Right cardiac atrium (tissue), 5 donors: ENCODE measurements around the gene FRYL. TPM values are rescaled to one million over a fixed set of nuclear protein-coding genes. Genes with fewer than 3 reads are reported as not detected.

Experiments
- ATAC-seq, 2 donors: fragments of 200-7000 bp; cut with Tn5 transposase; one replicate each; pipeline versions ENCODE4 v1.8.0 to v1.9.1; 2020; ENCODE audit warnings: moderate library complexity in 2 of 2, mild to moderate bottlenecking in 1 of 2
- DNase-seq, 3 donors: peaks; one replicate each; pipeline ENCODE4 v3.0.0-alpha.2; 2020
- H3K27ac ChIP-seq: one replicate; pipeline ENCODE4 v1.5.1; 2013; ENCODE audit warnings: mild to moderate bottlenecking, low read length, control low read depth, moderate library complexity
- H3K27me3 ChIP-seq: one replicate; pipeline ENCODE4 v1.6.1; 2013; ENCODE audit not compliant: control insufficient read depth, insufficient read depth
- H3K4me1 ChIP-seq: one replicate; pipeline ENCODE4 v1.6.1; 2013; ENCODE audit warnings: low read length; ENCODE audit not compliant: control insufficient read depth, insufficient read depth
- H3K4me3 ChIP-seq: one replicate; pipeline ENCODE4 v1.5.1; 2013; ENCODE audit warnings: low read length, control low read depth
- H3K9me3 ChIP-seq: one replicate; pipeline ENCODE4 v1.6.1; 2013; ENCODE audit warnings: low read length; ENCODE audit not compliant: control insufficient read depth
- WGBS: extraction: QIAGEN DNeasy Blood & Tissue Kit; methylation state at CpG from one replicate; pipeline ENCODE4 v1.1.7; 2013; 5-methylcytosine and 5-hydroxymethylcytosine counted together
- intact Hi-C, 4 donors: fragments of 100-400 bp; cut with DNase I; formaldehyde crosslinking; loops; one replicate each; pipeline versions ENCODE4 v1.11.0 to v1.14.0; 2022 to 2023
- polyA plus RNA-seq: library from polyadenylated mRNA; stranded (reverse); fragments of 200-250 nt; gene quantifications from one replicate; pipeline ENCODE4 v1.2.3, GENCODE V29; 2013
- total RNA-seq, 4 donors: library from RNA; stranded (reverse); fragmentation: NEBNext Ultra II Directional; extraction: Animal tissue kit (Norgen Biotek cat#: 25700); gene quantifications; one replicate each; pipeline ENCODE4 v1.2.1, GENCODE V29; 2021
- donor health status: healthy with polysubstance abuse.
- donor health status: DM: no; HTN: yes; CAD: no.
- donor health status: DM: no; HTN: no; CAD: no.
- donor health status: DM: no; HTN: yes; CAD: no; lungs with severe emphysema.
- donor health status: DM: yes; HTN: yes; CAD: no.

Gene FRYL
- total and polyA plus RNA-seq, 5 donors, result 13.5 to 50.7 (median 43.8) TPM

GRCh38 chr4:48636911-48637310 is 143.2 kb downstream of the FRYL start:
- Histone ChIP-seq H3K4me3 (no peak overlapping the region), H3K4me1 (no peaks in the 10 kb centered on the region), H3K27ac (no peak overlapping the region), H3K27me3 (no peaks in the 10 kb centered on the region), H3K9me3 (no peaks in the 10 kb centered on the region)
- intact Hi-C loops, result loop anchor here in 1 of 4 donors (5.0 kb wide), 1 partner anchor 35 kb away; no protein-coding TSS in a partner anchor
- ATAC-seq, result no peak
- no peak for DNase-seq
- WGBS, result 76% methylated on average over 1 of the region's 1 CpG

GRCh38 chr4:48635980-48636379 is 144.1 kb downstream of the FRYL start:
- Histone ChIP-seq H3K27ac (no peak overlapping the region), H3K4me3 (no peak overlapping the region), H3K9me3 (no peaks in the 10 kb centered on the region), H3K27me3 (no peaks in the 10 kb centered on the region), H3K4me1 (no peaks in the 10 kb centered on the region)
- DNase-seq, result no peak
- 28% methylated on average over 2 of the region's 2 CpGs for WGBS
- intact Hi-C loops, result loop anchor here in 1 of 4 donors (5.0 kb wide), 1 partner anchor 36 kb away; no protein-coding TSS in a partner anchor
- no peak for ATAC-seq

- WGBS, result 65% methylated on average over 3 of the region's 3 CpGs
- H3K27ac ChIP-seq, result no peak overlapping the region
- intact Hi-C loops, result loop anchor here in 1 of 4 donors (5.0 kb wide), 1 partner anchor 37 kb away; no protein-coding TSS in a partner anchor
- no peaks in the 10 kb centered on the region for H3K9me3 ChIP-seq
- DNase-seq (no peak), ATAC-seq (peak in 1 of 2 donors; percentile 29)
- H3K4me1 ChIP-seq, result no peaks in the 10 kb centered on the region
- H3K27me3 ChIP-seq, result no peaks in the 10 kb centered on the region
- H3K4me3 ChIP-seq, result no peak overlapping the region
These were observed 144.8 kb downstream of the FRYL start for GRCh38 chr4:48635310-48635709.

- WGBS, result 66% methylated on average over 2 of the region's 2 CpGs
- no peak overlapping the region for H3K4me3 ChIP-seq
- ATAC-seq (no peak), DNase-seq (no peak)
- H3K4me1 ChIP-seq, result no peaks in the 10 kb centered on the region
- H3K9me3 ChIP-seq, result no peaks in the 10 kb centered on the region
- no peak overlapping the region for H3K27ac ChIP-seq
- no peaks in the 10 kb centered on the region for H3K27me3 ChIP-seq
- intact Hi-C loops, result loop anchor here in 1 of 4 donors (5.0 kb wide), 1 partner anchor 38 kb away; no protein-coding TSS in a partner anchor
These were observed 145.3 kb downstream of the FRYL start for GRCh38 chr4:48634688-48635308.

GRCh38 chr4:48633657-48634056 is 146.4 kb downstream of the FRYL start:
- 100% methylated on average over 1 of the region's 1 CpG for WGBS
- H3K4me3 ChIP-seq, result no peak overlapping the region
- H3K9me3 ChIP-seq, result no peaks in the 10 kb centered on the region
- DNase-seq (no peak), ATAC-seq (no peak)
- no peaks in the 10 kb centered on the region for H3K4me1 ChIP-seq
- no peak overlapping the region for H3K27ac ChIP-seq
- H3K27me3 ChIP-seq, result no peaks in the 10 kb centered on the region
- intact Hi-C loops, result no loop called here

GRCh38 chr4:48629458-48629857 is 150.6 kb downstream of the FRYL start:
- H3K4me3 ChIP-seq, result no peak overlapping the region
- no peaks in the 10 kb centered on the region for H3K27me3 ChIP-seq
- no peak overlapping the region for H3K27ac ChIP-seq
- H3K4me1 ChIP-seq, result no peaks in the 10 kb centered on the region
- 92% methylated on average over 2 of the region's 2 CpGs for WGBS
- intact Hi-C loops, result no loop called here
- ATAC-seq, result no peak
- no peak for DNase-seq
- H3K9me3 ChIP-seq, result no peaks in the 10 kb centered on the region

GRCh38 chr4:48623182-48623780 is 156.8 kb downstream of the FRYL start:
- intact Hi-C loops, result no loop called here
- WGBS, result 73% methylated on average over 5 of the region's 5 CpGs
- Histone ChIP-seq H3K4me1 (no peaks in the 10 kb centered on the region), H3K27ac (no peak overlapping the region), H3K9me3 (no peaks in the 10 kb centered on the region), H3K4me3 (no peak overlapping the region), H3K27me3 (no peaks in the 10 kb centered on the region)
- DNase-seq (no peak), ATAC-seq (no peak)

GRCh38 chr4:48620831-48621230 is 159.2 kb downstream of the FRYL start:
- no peaks in the 10 kb centered on the region for H3K27me3 ChIP-seq
- H3K9me3 ChIP-seq, result no peaks in the 10 kb centered on the region
- H3K4me3 ChIP-seq, result no peak overlapping the region
- ATAC-seq, result no peak
- H3K27ac ChIP-seq, result no peak overlapping the region
- DNase-seq, result no peak
- 84% methylated on average over 2 of the region's 2 CpGs for WGBS
- H3K4me1 ChIP-seq, result no peaks in the 10 kb centered on the region
- intact Hi-C loops, result no loop called here

GRCh38 chr4:48620093-48620492 is 160.0 kb downstream of the FRYL start:
- WGBS, result 39% methylated on average over 1 of the region's 1 CpG

GRCh38 chr4:48604527-48604926 is 175.6 kb downstream of the FRYL start:
- Histone ChIP-seq H3K4me1 (peaks cover 4% of the 10 kb centered on the region), H3K27ac (no peak overlapping the region), H3K27me3 (no peaks in the 10 kb centered on the region), H3K4me3 (no peak overlapping the region), H3K9me3 (no peaks in the 10 kb centered on the region)
- ATAC-seq, result peak in 1 of 2 donors; percentile 31
- WGBS, result 94% methylated on average over 4 of the region's 4 CpGs
- intact Hi-C loops, result no loop called here
- DNase-seq, result no peak

More at GRCh38 chr4:48620093-48620492, 160.0 kb downstream of the FRYL start:
- H3K27ac ChIP-seq, result no peak overlapping the region
- DNase-seq (no peak), ATAC-seq (no peak)
- intact Hi-C loops, result no loop called here
- no peak overlapping the region for H3K4me3 ChIP-seq
- H3K27me3 ChIP-seq, result no peaks in the 10 kb centered on the region
- H3K4me1 ChIP-seq, result no peaks in the 10 kb centered on the region
- no peaks in the 10 kb centered on the region for H3K9me3 ChIP-seq

GRCh38 chr4:48604041-48604440 is 176.0 kb downstream of the FRYL start:
- 95% methylated on average over 1 of the region's 1 CpG for WGBS
- Histone ChIP-seq H3K4me1 (peaks cover 4% of the 10 kb centered on the region), H3K27ac (no peak overlapping the region), H3K4me3 (no peak overlapping the region), H3K9me3 (no peaks in the 10 kb centered on the region), H3K27me3 (no peaks in the 10 kb centered on the region)
- no peak for ATAC-seq
- DNase-seq, result no peak
- intact Hi-C loops, result no loop called here
